NT2/D1 (cell line): Measurements from ENCODE around the gene DIP2C.

Experiments used
- SUZ12 ChIP-seq: IDR thresholded peaks from 2 replicates; pipeline ENCODE4 v1.6.1; 2011; ENCODE audit not compliant: insufficient read length, insufficient read depth; ENCODE audit errors: extremely low read depth
- YY1 ChIP-seq: IDR thresholded peaks from 2 replicates; pipeline ENCODE4 v1.6.1; 2011; ENCODE audit not compliant: insufficient read length, insufficient read depth
- ZNF274 ChIP-seq: IDR thresholded peaks from 2 replicates; pipeline ENCODE4 v1.6.1; 2011; ENCODE audit warnings: mild to moderate bottlenecking, low read depth, low read length

- TF ChIP-seq YY1 = no peak
- no peak for TF ChIP-seq ZNF274
- TF ChIP-seq SUZ12 = no peak
Measured at GRCh38 chr10:351770-352334, 337.6 kb downstream of the DIP2C start.
